Omental fat pad (tissue), 4 donors: ENCODE results near the gene RHO. TPM values are rescaled to one million over a fixed set of nuclear protein-coding genes. Genes with fewer than 3 reads are reported as not detected.

ENCODE experiments used
- ATAC-seq: fragments of 150-250 bp; one replicate; pipeline ENCODE4 v1.9.1; 2016; ENCODE audit warnings: mild to moderate bottlenecking, moderate library complexity; ENCODE audit not compliant: low FRiP score
- DNase-seq: peaks from one replicate; pipeline ENCODE4 v3.0.0-alpha.2; 2019; ENCODE audit warnings: low spot score
- CTCF ChIP-seq, 3 donors: fragments of 450-650 bp; IDR thresholded peaks; one replicate each; pipeline ENCODE4 v1.5.1; 2016 to 2017; ENCODE audit warnings: antibody characterized with exemption in 3 of 3, mild to moderate bottlenecking in 3 of 3, moderate library complexity in 2 of 3
- total RNA-seq, 4 donors: library from RNA; depleted of rRNA; stranded (reverse); fragments of >200 nt; gene quantifications; one replicate each; pipeline ENCODE4 v1.1.0, GENCODE V29; 2016

Gene RHO
- total RNA-seq, 4 donors from 2014 or later, result 0.28 TPM; not detected in 3

- ATAC-seq, result no peak
- TF ChIP-seq CTCF (IDR thresholded peaks at IDR 0.05), result no peak
- no peak for DNase-seq
Measured at GRCh38 chr3:129567176-129567705, 38.8 kb downstream of the RHO start.

GRCh38 chr3:129567939-129568338 lies 39.5 kb downstream of the RHO start:
- DNase-seq, result no peak
- ATAC-seq, result no peak
- no peak for TF ChIP-seq CTCF (IDR thresholded peaks at IDR 0.05)

GRCh38 chr3:129569856-129570255 lies 41.4 kb downstream of the RHO start:
- no peak for TF ChIP-seq CTCF (IDR thresholded peaks at IDR 0.05)
- no peak for ATAC-seq
- DNase-seq, result no peak

GRCh38 chr3:129571605-129572547 lies 43.4 kb downstream of the RHO start:
- no peak for DNase-seq
- no peak for TF ChIP-seq CTCF (IDR thresholded peaks at IDR 0.05)
- no peak for ATAC-seq

- no peak for ATAC-seq
- no peak for DNase-seq
- TF ChIP-seq CTCF (IDR thresholded peaks at IDR 0.05), result no peak
Measured at GRCh38 chr3:129572603-129573002, 44.2 kb downstream of the RHO start.

- ATAC-seq (no peak), DNase-seq (no peak)
- TF ChIP-seq CTCF (IDR thresholded peaks at IDR 0.05), result no peak
Measured at GRCh38 chr3:129573493-129573892, 45.1 kb downstream of the RHO start.

GRCh38 chr3:129574206-129574605 lies 45.8 kb downstream of the RHO start:
- no peak for DNase-seq
- TF ChIP-seq CTCF (IDR thresholded peaks at IDR 0.05), result no peak
- no peak for ATAC-seq
